ENCODE measurements around the gene ERMARD. TPM values are rescaled to one million over a fixed set of nuclear protein-coding genes. Genes with fewer than 3 reads are reported as not detected.

Gene ERMARD
- total RNA-seq, 1 experiment from 2014 or later = 25.3 TPM

DNA sequence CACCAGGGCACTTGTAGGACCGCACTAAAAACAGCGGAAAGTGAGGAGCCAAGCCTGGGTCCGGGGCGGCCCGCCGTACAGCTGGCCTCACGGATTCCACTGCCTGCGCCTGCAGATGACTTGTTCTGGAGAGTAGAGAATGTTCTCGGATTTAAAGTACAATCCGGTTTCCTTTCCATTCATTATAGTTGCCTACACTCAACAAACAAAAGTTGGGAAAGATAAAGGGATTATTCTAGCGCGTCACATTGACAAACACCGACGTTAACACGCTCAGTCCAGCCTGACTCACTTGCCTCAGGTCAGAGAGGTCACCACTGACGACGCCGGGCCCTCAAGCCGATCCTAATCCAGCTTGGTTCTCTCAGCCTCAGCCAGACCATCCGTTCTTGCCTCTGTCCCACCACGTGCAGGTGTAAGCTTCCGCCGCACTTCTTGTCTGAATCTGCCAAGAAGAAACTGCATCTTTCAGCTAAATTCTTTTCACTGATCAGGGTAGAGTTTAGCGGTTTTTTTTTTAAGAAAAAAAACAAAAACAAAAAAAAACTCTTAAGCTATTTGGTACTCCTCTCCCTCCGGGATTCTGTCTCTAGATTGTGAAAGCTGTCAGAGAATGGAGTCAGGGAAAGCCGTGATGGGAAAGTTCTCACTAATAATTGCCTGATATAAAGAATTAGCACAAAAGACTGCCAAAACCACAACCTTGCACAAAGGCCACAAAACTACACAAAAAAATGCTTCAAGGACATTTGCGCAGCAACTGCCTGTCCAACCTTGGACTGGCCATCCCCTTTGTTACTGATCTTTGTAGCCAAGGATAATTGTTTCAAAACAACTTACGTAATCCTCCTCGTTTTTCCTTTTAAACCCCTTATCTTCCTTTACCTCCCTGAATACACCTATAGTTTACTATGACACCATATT is 26.0 kb upstream of the ERMARD start:
- peak overlapping the region; percentile 77 for H3K4me3 ChIP-seq (ENCODE audit: low read depth, low read length)
- DNase-seq = peak; percentile 78 to 83
- ChIA-PET CTCF (no interaction called here), POLR2A (interaction anchor here (0.6 to 1.4 kb wide), 3 partner anchors 15 to 1789 kb away, joined by 3 to 14 read pairs (median 6); partner anchors contain the start of genes DYNLT2 and ERMARD)
- Mint-ChIP-seq H3K4me1 (ENCODE audit: low read depth, unreplicated experiment) (peaks cover 17% of the 10 kb centered on the region), H3K4me3 (ENCODE audit: unreplicated experiment) (peak overlapping the region; percentile 77), H3K9me3 (ENCODE audit: unreplicated experiment) (no peaks in the 10 kb centered on the region), H3K27ac (ENCODE audit: unreplicated experiment) (peak overlapping the region; percentile 83), H3K36me3 (ENCODE audit: insufficient read depth, unreplicated experiment) (peaks cover 21% of the 10 kb centered on the region), H3K27me3 (ENCODE audit: insufficient read depth, unreplicated experiment) (no peaks in the 10 kb centered on the region)
- no peak for TF ChIP-seq CTCF (IDR thresholded peaks at IDR 0.05; ENCODE audit: insufficient read depth in 1 of 2, low read depth in 1 of 2, low read length in 1 of 2, severe bottlenecking in 1 of 2, unreplicated experiment in 1 of 2)
- no peaks in the 10 kb centered on the region for H3K36me3 ChIP-seq (ENCODE audit: control insufficient read depth, insufficient read depth, low read length)
- no peaks in the 10 kb centered on the region for H3K9me3 ChIP-seq
- intact Hi-C loops (cut with micrococcal nuclease; ENCODE audit: unreplicated experiment) = loop anchor here (1.0 kb wide), 1 partner anchor 26 kb away; the partner anchor contains the start of genes DYNLT2 and ERMARD
- TSS peak; percentile 46 for BruUV-seq (replicated peaks)
- peaks cover 18% of the 10 kb centered on the region for H3K4me1 ChIP-seq
- H3K27me3 ChIP-seq (replicated peaks; ENCODE audit: control insufficient read depth, insufficient read depth, low read length) = no peaks in the 10 kb centered on the region

- H3K36me3 ChIP-seq (ENCODE audit: control insufficient read depth, insufficient read depth, low read length) = no peaks in the 10 kb centered on the region
- intact Hi-C loops (cut with micrococcal nuclease; ENCODE audit: unreplicated experiment) = no loop called here
- no TSS peak for BruUV-seq (replicated peaks)
- H3K36me3 Mint-ChIP-seq (ENCODE audit: insufficient read depth, unreplicated experiment) = peaks cover 18% of the 10 kb centered on the region
- no peaks in the 10 kb centered on the region for H3K9me3 Mint-ChIP-seq (ENCODE audit: unreplicated experiment)
- H3K4me1 ChIP-seq = peaks cover 18% of the 10 kb centered on the region
- H3K4me3 ChIP-seq (ENCODE audit: low read depth, low read length) = no peak overlapping the region
- H3K4me1 Mint-ChIP-seq (ENCODE audit: low read depth, unreplicated experiment) = peaks cover 15% of the 10 kb centered on the region
- no peaks in the 10 kb centered on the region for H3K27me3 Mint-ChIP-seq (ENCODE audit: insufficient read depth, unreplicated experiment)
- no peak for TF ChIP-seq CTCF (IDR thresholded peaks at IDR 0.05; ENCODE audit: insufficient read depth in 1 of 2, low read depth in 1 of 2, low read length in 1 of 2, severe bottlenecking in 1 of 2, unreplicated experiment in 1 of 2)
- no peak for DNase-seq
- peak overlapping the region; percentile 83 for H3K27ac Mint-ChIP-seq (ENCODE audit: unreplicated experiment)
- H3K27me3 ChIP-seq (replicated peaks; ENCODE audit: control insufficient read depth, insufficient read depth, low read length) = no peaks in the 10 kb centered on the region
- CTCF ChIA-PET = no interaction called here
- POLR2A ChIA-PET = interaction anchor here (1.2 to 1.4 kb wide), 2 partner anchors 16 to 26 kb away, joined by 6 to 14 read pairs; partner anchors contain the start of genes DYNLT2 and ERMARD
- peak overlapping the region; percentile 77 for H3K4me3 Mint-ChIP-seq (ENCODE audit: unreplicated experiment)
- no peaks in the 10 kb centered on the region for H3K9me3 ChIP-seq
These were observed 25.4 kb upstream of the ERMARD start for GRCh38 chr6:169726049-169726400.

DNA sequence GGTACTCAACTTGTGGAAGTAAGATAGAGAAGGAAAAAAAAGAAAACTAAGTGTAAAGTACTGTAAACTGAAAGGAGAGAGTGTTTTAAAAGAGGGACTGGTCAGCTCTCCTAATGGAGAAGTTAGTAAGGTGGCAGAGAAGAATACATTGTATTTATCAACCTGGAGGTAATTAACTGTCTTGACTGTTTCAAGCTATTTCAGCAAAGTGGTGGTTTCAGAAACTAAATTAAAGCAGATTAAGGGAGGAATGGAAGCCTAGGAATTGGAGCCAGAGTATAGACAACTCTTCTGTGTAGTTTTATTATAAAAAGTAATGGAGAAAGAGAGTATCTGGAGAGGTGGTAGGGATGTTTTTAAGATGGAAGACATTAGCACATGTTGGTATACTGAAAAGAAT is 24.5 kb upstream of the ERMARD start:
- DNase-seq = no peak
- Histone ChIP-seq H3K36me3 (ENCODE audit: control insufficient read depth, insufficient read depth, low read length) (no peaks in the 10 kb centered on the region), H3K4me3 (ENCODE audit: low read depth, low read length) (no peak overlapping the region), H3K4me1 (peaks cover 10% of the 10 kb centered on the region), H3K27me3 (replicated peaks; ENCODE audit: control insufficient read depth, insufficient read depth, low read length) (no peaks in the 10 kb centered on the region), H3K9me3 (no peaks in the 10 kb centered on the region)
- Mint-ChIP-seq H3K9me3 (ENCODE audit: unreplicated experiment) (no peaks in the 10 kb centered on the region), H3K36me3 (ENCODE audit: insufficient read depth, unreplicated experiment) (peaks cover 18% of the 10 kb centered on the region), H3K27me3 (ENCODE audit: insufficient read depth, unreplicated experiment) (no peaks in the 10 kb centered on the region), H3K27ac (ENCODE audit: unreplicated experiment) (peak overlapping the region; percentile 83), H3K4me1 (ENCODE audit: low read depth, unreplicated experiment) (peaks cover 15% of the 10 kb centered on the region), H3K4me3 (ENCODE audit: unreplicated experiment) (no peak overlapping the region)
- POLR2A ChIA-PET = no interaction called here
- CTCF ChIA-PET = no interaction called here
- TF ChIP-seq CTCF (IDR thresholded peaks at IDR 0.05; ENCODE audit: insufficient read depth in 1 of 2, low read depth in 1 of 2, low read length in 1 of 2, severe bottlenecking in 1 of 2, unreplicated experiment in 1 of 2) = no peak
- intact Hi-C loops (cut with micrococcal nuclease; ENCODE audit: unreplicated experiment) = no loop called here
- BruUV-seq (replicated peaks) = no TSS peak

Data from Caco-2 (cell line).